Measurements from ENCODE around the gene RASAL2.

RASAL2 gene

DNA sequence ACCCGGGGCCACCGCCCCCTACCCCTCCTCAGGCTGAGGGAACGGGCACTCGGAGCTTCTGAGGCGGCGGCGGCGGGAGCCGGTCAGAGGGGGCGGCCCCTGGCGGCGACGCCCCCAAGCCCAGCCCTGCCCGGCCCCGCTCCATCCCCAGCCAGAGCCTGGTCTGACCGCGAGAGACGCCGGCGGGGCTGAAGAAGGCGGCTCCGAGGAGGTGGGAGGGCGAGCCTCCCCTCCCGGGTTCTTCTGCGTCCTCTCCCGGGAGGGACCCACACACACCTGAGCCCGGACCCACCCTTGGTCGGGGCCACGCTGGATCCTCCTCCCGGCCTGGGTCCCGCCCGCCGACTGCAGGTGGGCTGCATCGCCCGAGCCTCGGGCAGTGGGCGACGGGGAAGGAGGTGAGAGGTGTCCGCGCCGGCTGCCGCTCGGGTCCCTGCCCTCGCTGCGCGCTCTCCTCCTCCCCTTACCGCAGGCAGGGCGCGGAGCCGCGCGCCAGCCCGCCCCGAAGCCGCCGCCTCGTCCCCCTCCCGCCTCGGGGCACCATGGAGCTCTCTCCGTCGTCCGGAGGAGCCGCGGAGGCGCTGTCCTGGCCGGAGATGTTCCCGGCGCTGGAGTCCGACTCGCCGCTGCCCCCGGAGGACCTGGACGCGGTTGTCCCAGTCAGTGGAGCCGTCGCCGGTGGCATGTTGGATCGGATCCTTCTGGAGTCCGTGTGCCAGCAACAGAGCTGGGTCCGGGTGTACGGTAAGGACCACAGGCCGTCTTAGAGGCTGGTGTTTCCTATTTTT is at the start of gene RASAL2:
Gene RASAL2 (plus strand): TSS at position 154 of the 788 bp plus-strand sequence. CDS start 389 bp downstream, at position 543.
- DNase-seq, result no peak

GRCh38 chr1:178046591-178047270 is 47.2 kb upstream of the RASAL2 start:
- no peak for DNase-seq

DNA sequence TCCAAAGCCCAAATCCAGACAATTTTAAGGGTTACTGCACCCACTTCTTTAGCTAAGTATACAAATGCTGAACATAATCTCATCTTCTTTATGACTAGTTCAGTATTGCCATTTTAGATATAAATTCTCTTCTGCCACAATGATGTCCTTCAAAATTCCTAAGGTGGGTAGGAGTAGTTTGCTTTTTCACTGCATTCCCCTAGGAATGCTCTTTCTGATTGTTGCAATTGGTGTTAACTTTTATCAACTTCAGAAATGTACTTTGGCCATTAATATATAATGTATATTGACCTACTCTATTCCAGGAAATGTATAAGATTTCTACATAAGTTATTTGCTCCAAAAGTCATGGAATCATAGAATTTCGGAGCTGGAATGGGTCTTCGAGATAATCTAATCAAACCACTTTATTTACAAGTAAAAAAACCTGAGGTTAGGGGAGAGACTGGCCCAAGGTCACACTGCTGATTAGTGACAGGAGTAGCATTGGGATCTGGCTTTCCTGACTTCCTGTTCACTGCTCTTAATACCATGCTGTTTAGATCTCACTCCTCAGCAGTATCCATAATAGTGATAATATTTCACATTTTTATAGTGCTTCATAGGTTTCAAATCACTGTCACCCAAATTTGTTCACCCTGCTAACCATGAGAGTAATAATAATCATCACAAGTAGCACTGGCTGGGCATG is 46.4 kb upstream of the RASAL2 start:
- DNase-seq, result no peak

DNA sequence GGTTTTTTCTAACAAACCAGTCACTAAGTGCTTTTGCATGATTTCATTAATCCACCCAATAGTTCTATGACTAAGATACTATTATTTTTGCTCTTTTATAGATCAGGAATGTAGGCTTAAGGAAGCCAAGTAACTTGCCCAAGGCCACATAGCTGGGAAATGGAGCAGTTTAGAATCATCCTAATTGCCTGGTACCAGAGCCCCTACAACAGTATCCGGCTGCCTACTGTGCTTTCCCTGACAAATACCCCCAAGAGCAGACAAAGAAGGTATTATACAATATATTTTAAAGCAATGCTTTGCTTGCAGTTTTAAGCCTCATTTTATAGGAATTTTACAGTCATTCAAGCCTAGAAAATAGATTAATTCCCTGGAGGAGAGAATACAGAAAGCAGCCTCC is 45.5 kb upstream of the RASAL2 start:
- DNase-seq, result no peak

- DNase-seq, result no peak
These were observed 45.0 kb upstream of the RASAL2 start for GRCh38 chr1:178048883-178049282.

GRCh38 chr1:178050084-178050483 is 43.8 kb upstream of the RASAL2 start:
- no peak for DNase-seq

- no peak for DNase-seq
These were observed 42.8 kb upstream of the RASAL2 start for GRCh38 chr1:178051071-178051470.

- DNase-seq, result no peak
These were observed 41.0 kb upstream of the RASAL2 start for GRCh38 chr1:178052650-178053461.

DNA sequence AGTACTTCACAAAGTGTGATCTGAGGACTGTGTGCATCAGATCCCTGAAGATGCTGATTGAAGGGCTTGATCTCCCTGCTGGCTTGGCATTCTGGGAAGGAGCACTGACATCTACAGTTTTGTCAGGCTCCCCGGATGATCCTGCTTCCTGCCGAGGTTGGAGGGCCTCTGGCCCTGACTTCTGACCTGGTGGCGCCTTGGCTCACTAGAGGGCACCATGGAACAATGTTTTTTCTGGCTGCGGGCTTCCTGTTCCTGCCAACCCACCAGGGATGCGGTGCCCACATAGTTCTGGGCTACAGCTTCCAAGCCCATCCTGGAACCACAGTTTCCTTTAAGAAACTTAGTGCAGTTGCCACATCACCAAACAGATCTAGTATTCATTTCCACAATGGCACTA is 38.8 kb upstream of the RASAL2 start:
- no peak for DNase-seq

- DNase-seq, result no peak
These were observed 38.0 kb upstream of the RASAL2 start for GRCh38 chr1:178055779-178056471.

DNA sequence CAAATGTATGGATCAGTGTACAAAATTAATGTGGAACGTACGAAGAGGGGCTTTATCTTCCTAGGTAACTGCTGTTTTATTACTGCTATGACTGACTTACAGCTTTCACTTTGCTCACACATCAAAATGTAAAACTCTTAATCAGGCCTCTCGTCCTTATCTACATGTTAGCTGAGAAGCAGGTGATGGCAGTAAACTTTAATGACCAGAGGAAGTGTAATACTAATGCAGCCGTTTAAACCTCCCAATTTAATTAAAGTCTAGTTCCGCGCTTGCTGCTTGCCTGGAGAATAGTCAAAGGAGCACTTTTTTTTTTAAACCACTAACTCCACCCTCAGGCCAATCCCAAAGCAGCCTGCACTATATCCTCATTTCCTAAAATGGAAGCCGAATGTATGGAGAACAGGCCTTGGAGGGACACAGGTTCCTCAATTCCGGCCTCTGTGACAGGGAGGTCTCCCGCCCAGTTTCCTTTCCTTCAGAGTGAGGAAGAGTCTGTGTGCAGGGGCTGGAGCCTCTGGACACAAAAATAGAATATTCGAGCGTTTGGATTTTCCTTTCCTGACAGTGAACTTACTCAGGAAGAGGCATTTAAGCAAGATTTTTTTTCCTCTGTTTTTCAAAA is 36.7 kb upstream of the RASAL2 start:
- no peak for DNase-seq

GRCh38 chr1:178057912-178058534 is 35.9 kb upstream of the RASAL2 start:
- no peak for DNase-seq

DNA sequence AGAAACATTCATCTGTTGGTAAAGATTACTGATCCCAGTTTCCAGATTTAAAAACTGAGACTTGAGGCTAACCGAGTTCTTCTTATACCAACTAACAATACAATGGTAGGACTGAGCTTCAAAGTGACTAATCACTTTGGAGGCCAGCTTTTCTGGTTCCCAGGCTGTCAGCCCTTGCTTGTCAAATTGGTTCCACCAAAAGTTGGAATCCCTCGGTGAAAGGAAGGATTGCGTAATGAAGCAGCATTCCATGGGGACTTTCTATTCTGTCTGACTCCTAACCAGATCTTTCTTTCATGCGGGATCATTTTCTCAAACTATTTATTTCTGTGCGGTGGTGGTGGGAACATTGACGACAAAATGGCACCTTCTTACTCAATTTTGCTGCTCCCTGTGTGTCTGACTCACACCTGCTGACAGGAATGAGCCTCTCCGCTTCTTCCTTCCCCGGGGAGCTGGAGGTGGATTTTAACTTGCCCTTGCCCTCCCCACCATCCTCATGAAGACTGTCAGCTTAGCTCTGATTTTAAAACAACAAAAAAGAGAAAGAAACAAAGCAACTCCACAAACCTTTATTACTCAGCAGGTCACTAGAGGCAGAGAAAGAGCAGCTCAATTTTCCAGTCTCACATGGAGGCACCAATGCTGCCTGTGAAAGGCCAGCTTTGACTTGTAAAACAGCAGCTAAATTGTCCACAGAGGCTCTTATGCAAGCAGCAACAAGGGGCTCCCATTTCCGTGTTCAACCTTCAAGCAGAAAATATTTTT is 32.9 kb upstream of the RASAL2 start:
- no peak for DNase-seq

DNA sequence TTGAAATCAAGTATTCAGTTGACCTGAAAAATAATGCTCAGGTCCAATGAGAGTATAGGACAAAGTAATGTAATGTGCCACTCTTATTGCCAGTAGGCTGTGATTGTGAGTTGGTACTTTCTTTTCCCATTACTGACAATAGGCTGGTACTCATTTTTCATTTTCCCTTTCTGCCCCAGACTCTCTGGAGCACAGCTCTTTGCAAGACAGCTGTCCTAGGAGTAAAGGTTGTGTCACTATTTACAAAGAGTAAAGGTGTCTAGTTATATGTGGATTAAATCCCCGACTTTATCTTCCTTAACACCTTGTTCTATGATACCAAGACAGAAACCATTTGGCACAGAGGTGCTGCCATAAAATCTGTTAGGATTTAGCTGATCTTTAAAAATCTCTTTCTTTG is 32.3 kb upstream of the RASAL2 start:
- DNase-seq, result no peak

DNA sequence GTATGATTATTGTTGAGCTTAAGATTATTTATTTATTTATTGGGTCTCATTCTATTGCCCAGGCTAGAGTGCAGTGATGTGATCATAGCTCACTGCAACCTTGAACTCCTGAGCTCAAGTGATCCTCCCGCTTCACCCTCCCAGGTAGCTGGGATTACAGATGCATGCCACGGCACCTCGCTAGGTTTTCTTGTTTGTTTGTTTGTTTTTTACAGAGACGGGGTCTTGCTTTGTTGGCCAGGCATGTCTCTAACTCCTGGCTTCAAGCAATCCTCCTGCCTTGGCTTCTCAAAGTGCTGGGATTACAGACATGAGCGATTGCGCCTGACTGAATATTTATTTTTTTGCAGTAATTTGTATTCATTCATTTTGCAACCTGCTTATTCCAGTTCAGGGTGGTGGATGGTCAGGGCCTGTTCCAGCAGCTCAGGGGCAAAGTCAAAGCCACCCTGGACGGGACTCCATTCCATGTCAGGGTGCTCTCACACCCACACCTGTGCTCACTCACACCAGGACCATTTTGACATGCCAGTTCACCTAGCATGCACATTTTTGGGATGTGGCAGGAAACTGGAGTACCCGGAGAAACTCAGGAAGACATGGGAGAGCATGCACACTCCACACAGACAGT is 29.6 kb upstream of the RASAL2 start:
- DNase-seq, result no peak

DNA sequence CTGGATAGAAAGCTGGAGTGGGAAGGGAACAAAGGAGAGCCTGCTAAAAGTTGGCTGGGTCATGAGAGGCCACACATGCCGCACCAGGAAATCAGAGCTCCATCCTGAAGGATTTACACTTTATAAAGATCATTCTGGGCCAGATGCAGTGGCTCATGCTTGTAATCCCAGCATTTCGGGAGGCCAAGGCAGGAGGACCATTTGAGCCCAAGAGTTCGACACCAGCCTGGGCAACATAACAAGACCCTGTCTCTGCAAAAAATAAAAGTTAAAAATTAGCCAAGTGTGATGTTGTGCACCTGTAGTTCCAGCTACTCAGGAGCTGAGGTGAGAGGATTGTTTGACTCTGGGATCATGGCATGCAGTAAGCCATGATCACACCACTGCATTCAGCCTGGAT is 28.7 kb upstream of the RASAL2 start:
- DNase-seq, result no peak

DNA sequence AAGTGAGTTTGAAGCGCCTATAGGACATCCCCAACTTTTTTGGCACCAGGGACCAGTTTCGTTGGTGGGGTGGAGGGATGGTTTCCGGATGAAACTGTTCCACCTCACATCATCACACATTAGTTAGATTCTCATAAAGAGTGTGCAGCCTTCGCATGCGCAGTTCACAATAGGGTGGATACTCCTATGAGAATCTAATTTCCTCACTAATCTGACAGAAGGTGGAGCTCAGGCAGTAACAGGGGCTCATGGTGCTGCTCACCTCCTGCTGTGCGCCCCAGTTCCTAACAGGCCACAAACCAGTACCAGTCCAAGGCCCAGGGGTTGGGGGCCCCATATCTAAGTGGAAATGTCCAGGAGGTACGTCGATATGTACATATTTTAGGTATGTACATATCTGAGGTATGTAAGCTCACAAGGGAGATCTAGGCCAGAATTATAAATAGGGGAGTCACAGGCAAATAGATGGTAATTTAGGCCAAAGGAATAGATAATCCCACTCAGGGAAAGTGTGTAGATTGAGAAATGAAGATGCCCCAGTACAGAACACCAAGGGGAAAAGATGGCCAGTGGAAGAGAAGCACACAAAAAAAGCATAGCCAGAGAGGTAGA is 27.5 kb upstream of the RASAL2 start:
- DNase-seq, result no peak

DNA sequence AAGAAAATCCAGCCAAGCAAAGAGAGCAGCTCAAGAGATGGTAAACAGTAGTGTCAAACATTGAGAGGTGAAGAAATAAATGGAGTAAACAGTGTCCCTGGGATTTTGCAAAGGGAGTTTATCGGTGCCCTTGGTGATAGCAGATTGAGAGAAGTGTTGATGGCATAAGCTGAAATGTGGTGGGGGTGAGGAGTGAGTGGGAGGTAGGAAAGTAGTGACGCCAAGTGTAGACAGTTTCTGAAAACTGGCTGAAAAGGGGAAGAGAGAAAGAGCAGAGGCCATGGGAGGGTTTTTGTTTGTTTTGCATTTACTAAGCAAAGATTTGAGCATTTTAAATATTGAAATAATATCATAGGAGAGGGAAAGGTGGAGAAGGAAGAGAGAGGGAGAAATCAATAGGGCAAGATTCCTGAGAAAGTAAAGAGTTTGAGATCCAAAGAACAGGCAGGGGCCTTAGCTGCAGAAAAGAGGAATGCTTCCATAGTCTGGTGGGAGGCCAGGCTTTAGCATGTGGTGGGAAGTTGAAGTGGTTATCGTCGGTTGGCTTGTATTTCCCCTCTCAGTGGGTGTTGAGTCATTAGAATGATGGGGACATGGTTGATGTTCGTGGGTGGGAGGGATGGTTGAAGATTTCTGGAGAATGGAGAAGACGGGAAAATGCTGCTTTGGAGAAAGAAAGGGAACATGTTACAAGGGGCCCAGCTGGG is 26.8 kb upstream of the RASAL2 start:
- no peak for DNase-seq

GRCh38 chr1:178071811-178072210 is 22.1 kb upstream of the RASAL2 start:
- DNase-seq, result no peak
